CD14-positive monocyte (primary cell): ENCODE data around the gene SKOR2. TPM values are rescaled to one million over a fixed set of nuclear protein-coding genes. Genes with fewer than 3 reads are reported as not detected.
"Not testable (repeated sequence)": the region's sequence is repeated elsewhere in the genome, so short reads cannot be mapped to it uniquely, and the experiment has no call there.

Experiments used
- DNase-seq, 3 donors: peaks; one replicate each; pipeline ENCODE4 v3.0.0-alpha.2; 2011 to 2022
- H2AFZ ChIP-seq: 2 replicates; pipeline ENCODE4 v1.6.0; 2012; ENCODE audit warnings: mild to moderate bottlenecking, low read depth, low read length, inconsistent platforms; ENCODE audit not compliant: insufficient read depth, poor library complexity, severe bottlenecking
- H3K27ac ChIP-seq, 2 donors: 1 replicate in 1 of 2; 2 replicates in 1 of 2; pipeline ENCODE4 v1.5.1; 2012 to 2013; ENCODE audit warnings: low read length in 2 of 2, control low read depth in 1 of 2, inconsistent platforms in 1 of 2, low read depth in 1 of 2, mild to moderate bottlenecking in 1 of 2
- H3K27me3 ChIP-seq, 2 donors: one replicate each; pipeline versions ENCODE4 v1.6.0 to v1.6.1; 2011 to 2013; ENCODE audit warnings: low read length in 2 of 2; ENCODE audit not compliant: control insufficient read depth in 2 of 2, insufficient read depth in 2 of 2
- H3K36me3 ChIP-seq, 2 donors: replicated peaks in 1 of 2; 1 replicate in 1 of 2; 2 replicates in 1 of 2; pipeline versions ENCODE4 v1.5.1 to v1.6.1; 2012 to 2013; ENCODE audit warnings: low read length in 2 of 2, control low read depth in 1 of 2, inconsistent platforms in 1 of 2, mild to moderate bottlenecking in 1 of 2; ENCODE audit not compliant: insufficient read depth in 2 of 2, control insufficient read depth in 1 of 2
- H3K4me1 ChIP-seq, 2 donors: 1 replicate in 1 of 2; 2 replicates in 1 of 2; pipeline versions ENCODE4 v1.5.1 to v1.6.1; 2012 to 2013; ENCODE audit warnings: low read length in 2 of 2, control low read depth in 1 of 2, inconsistent platforms in 1 of 2, mild to moderate bottlenecking in 1 of 2, moderate library complexity in 1 of 2; ENCODE audit not compliant: insufficient read depth in 2 of 2, control insufficient read depth in 1 of 2
- H3K4me2 ChIP-seq: replicated peaks from 2 replicates; pipeline ENCODE3; 2012; ENCODE audit warnings: low read length, moderate library complexity, mild to moderate bottlenecking; ENCODE audit not compliant: poor library complexity, severe bottlenecking; ENCODE audit errors: extremely low read depth
- H3K4me3 ChIP-seq, 3 experiments: fragments of 200-600 bp in 1 of 3; sonication (generic) in 1 of 3; replicated peaks in 1 of 3; 1 replicate in 2 of 3; 2 replicates in 1 of 3; pipeline ENCODE4 v1.5.1; 2011 to 2013; ENCODE audit warnings: low read length in 3 of 3, mild to moderate bottlenecking in 3 of 3, control low read depth in 2 of 3, low read depth in 2 of 3, inconsistent platforms in 1 of 3, moderate library complexity in 1 of 3
- H3K79me2 ChIP-seq: 2 replicates; pipeline ENCODE4 v1.6.0; 2012; ENCODE audit warnings: mild to moderate bottlenecking, control low read depth, inconsistent platforms, low read length, moderate library complexity; ENCODE audit not compliant: insufficient read depth
- H3K9ac ChIP-seq: 2 replicates; pipeline ENCODE4 v1.6.0; 2017; ENCODE audit warnings: low read length, mild to moderate bottlenecking; ENCODE audit not compliant: insufficient read depth, poor library complexity, severe bottlenecking
- H3K9me3 ChIP-seq, 2 donors: replicated peaks in 1 of 2; 1 replicate in 1 of 2; 2 replicates in 1 of 2; pipeline versions ENCODE4 v1.5.1 to v1.6.1; 2012 to 2013; ENCODE audit warnings: low read length in 2 of 2, control low read depth in 1 of 2; ENCODE audit not compliant: control insufficient read depth in 1 of 2, insufficient read depth in 1 of 2
- H4K20me1 ChIP-seq: 2 replicates; pipeline ENCODE4 v1.6.0; 2012; ENCODE audit warnings: mild to moderate bottlenecking, low read length, control low read depth, moderate library complexity; ENCODE audit not compliant: insufficient read depth
- H3K27ac Mint-ChIP-seq, 7 donors: one replicate each; pipeline ENCODE4 v1.8.0; 2020; ENCODE audit warnings: mild to moderate bottlenecking in 7 of 7, mixed read lengths in 7 of 7, moderate library complexity in 6 of 7, inconsistent platforms in 2 of 7
- H3K27me3 Mint-ChIP-seq, 3 donors: one replicate each; pipeline ENCODE4 v1.8.0; 2021 to 2022; ENCODE audit warnings: low read depth in 3 of 3, mild to moderate bottlenecking in 3 of 3, mixed read lengths in 3 of 3, moderate library complexity in 3 of 3, inconsistent platforms in 1 of 3
- H3K36me3 Mint-ChIP-seq, 2 donors: one replicate each; pipeline ENCODE4 v1.8.0; 2020; ENCODE audit warnings: mixed read lengths in 2 of 2, inconsistent platforms in 1 of 2, mild to moderate bottlenecking in 1 of 2
- H3K4me1 Mint-ChIP-seq: one replicate; pipeline ENCODE4 v1.8.0; 2020; ENCODE audit warnings: mild to moderate bottlenecking, mixed read lengths
- H3K4me3 Mint-ChIP-seq, 2 donors: one replicate each; pipeline ENCODE4 v1.8.0; 2020; ENCODE audit warnings: mild to moderate bottlenecking in 2 of 2, mixed read lengths in 2 of 2, moderate library complexity in 1 of 2
- H3K9me3 Mint-ChIP-seq, 7 donors: one replicate each; pipeline ENCODE4 v1.8.0; 2020 to 2022; ENCODE audit warnings: mixed read lengths in 7 of 7, mild to moderate bottlenecking in 6 of 7, moderate library complexity in 6 of 7, inconsistent platforms in 2 of 7
- CTCF ChIP-seq: fragments of 200-600 bp; IDR thresholded peaks from one replicate; pipeline ENCODE4 v1.8.0; 2022; ENCODE audit warnings: antibody characterized with exemption, mild to moderate bottlenecking
- whole genome bisulfite sequencing: methylation state at CpG from one replicate; pipeline ENCODE4 v1.1.5; 2013; ENCODE audit warnings: missing lambda C conversion rate; ENCODE audit not compliant: insufficient coverage; 5-methylcytosine and 5-hydroxymethylcytosine counted together
- intact Hi-C, 2 donors: fragments of 100-400 bp; cut with micrococcal nuclease; formaldehyde crosslinking; loops; one replicate each; pipeline versions ENCODE4 v1.15.0 to v1.15.1; 2023
- polyA plus RNA-seq, 3 donors: library from polyadenylated mRNA; depleted of rRNA in 1 of 3; unstranded in 2 of 3; stranded (reverse) in 1 of 3; fragments of 300-500 nt in 2 of 3; fragments of >200 nt in 1 of 3; fragmentation: Illumina TruSeq in 2 of 3; gene quantifications; 1 replicate in 2 of 3; 2 replicates in 1 of 3; pipeline ENCODE4 v1.2.3, GENCODE V29; 2012 to 2021
- small RNA-seq: library from RNA; depleted of rRNA; stranded (forward); fragments of <200 nt; gene quantifications from one replicate; pipeline ENCODE3, GENCODE V24; 2012; ENCODE audit warnings: low read depth; ENCODE audit not compliant: insufficient read length

Gene SKOR2
- polyA plus RNA-seq, 3 donors, result not detected

- Mint-ChIP-seq H3K27ac (no peak overlapping the region), H3K36me3 (peaks cover 19 to 35% of the 10 kb centered on the region in 2 donors), H3K27me3 (no peaks in the 10 kb centered on the region), H3K9me3 (no peaks in the 10 kb centered on the region), H3K4me1 (no peaks in the 10 kb centered on the region), H3K4me3 (no peak overlapping the region)
- H3K27me3 ChIP-seq, result no peaks in the 10 kb centered on the region
- no peak overlapping the region for H3K27ac ChIP-seq
- peaks cover 3 to 14% of the 10 kb centered on the region in 2 donors for H3K36me3 ChIP-seq
- intact Hi-C loops, result no loop called here
- H4K20me1 ChIP-seq, result peaks cover 17% of the 10 kb centered on the region
- H3K4me3 ChIP-seq, result no peak overlapping the region
- WGBS, result 98% methylated on average over 5 of the region's 5 CpGs
- no peaks in the 10 kb centered on the region for H3K4me1 ChIP-seq
- H3K9ac ChIP-seq, result no peak overlapping the region
- H3K4me2 ChIP-seq, result no peak overlapping the region
- no peaks in the 10 kb centered on the region for H3K9me3 ChIP-seq
- TF ChIP-seq CTCF, result no peak
- no peak overlapping the region for H2AFZ ChIP-seq
- H3K79me2 ChIP-seq, result peaks cover 71% of the 10 kb centered on the region
- no peak for DNase-seq
Measured at GRCh38 chr18:47160256-47160655, 91.2 kb downstream of the SKOR2 start.

DNA sequence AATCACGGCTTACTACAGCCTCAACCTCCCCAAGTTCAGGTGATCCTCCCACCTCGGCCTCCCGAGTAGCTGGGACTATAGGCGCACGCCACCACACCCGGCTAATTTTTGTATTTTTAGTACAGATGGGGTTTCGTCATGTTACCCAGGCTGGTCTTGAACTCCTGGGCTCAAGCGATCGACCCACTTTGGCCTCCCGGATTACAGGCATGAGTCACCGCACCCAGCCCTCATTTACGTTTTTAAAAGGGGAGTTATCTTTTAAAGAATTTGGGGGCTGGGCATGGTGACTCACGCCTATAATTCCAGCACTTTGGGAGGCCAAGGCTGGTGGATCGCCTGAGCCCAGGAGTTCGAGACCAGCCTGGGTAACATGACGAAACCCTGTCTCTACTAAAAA is 93.1 kb downstream of the SKOR2 start:
- H4K20me1 ChIP-seq, H3K9ac ChIP-seq, H3K4me3 Mint-ChIP-seq, H3K9me3 ChIP-seq, H3K4me3 ChIP-seq, H3K4me2 ChIP-seq, H3K4me1 ChIP-seq, H3K27me3 ChIP-seq, H2AFZ ChIP-seq, H3K4me1 Mint-ChIP-seq, H3K27me3 Mint-ChIP-seq, intact Hi-C loops, H3K9me3 Mint-ChIP-seq, H3K27ac ChIP-seq, DNase-seq: not testable (repeated sequence)
- 92% methylated on average over 4 of the region's 16 CpGs for WGBS
- Mint-ChIP-seq H3K36me3 (peaks cover 28 to 40% of the 10 kb centered on the region in 2 donors), H3K27ac (peak overlapping the region in 1 of 7 donors; percentile 20)
- peaks cover 7 to 31% of the 10 kb centered on the region in 2 donors for H3K36me3 ChIP-seq
- peaks cover 54% of the 10 kb centered on the region for H3K79me2 ChIP-seq

Small RNA genes lying within 50 kb of the gene (small RNA-seq; reads per million reads assigned to genes)
- gene RNU6-1131P, result not detected

Other genes with a start within 250 kb of the SKOR2 start
- not detected for gene ELOA2, start 216.0 kb downstream of the SKOR2 start, polyA plus RNA-seq
- 10 to 100 TPM; 10.6 to 38.1 (median 30.6) TPM for gene HDHD2, start 101.2 kb downstream of the SKOR2 start, polyA plus RNA-seq
- 10 to 100 TPM in 2 of 3 donors, 1 to 10 TPM in 1; 3.8 to 17.2 (median 14.4) TPM for gene IER3IP1, start 75.3 kb downstream of the SKOR2 start, polyA plus RNA-seq